22Rv1 (cell line): ENCODE results near the gene HSPB7.
A peak's percentile ranks its signal among the peaks of the same experiment; 100 is the strongest.
"Not testable (repeated sequence)": the region's sequence is repeated elsewhere in the genome, so short reads cannot be mapped to it uniquely, and the experiment has no call there.

Experiments used
- H3K27ac ChIP-seq: fragments of 450-650 bp; 2 replicates; pipeline ENCODE4 v1.5.1; 2017
- ZFX ChIP-seq: fragments of 450-650 bp; IDR thresholded peaks from 2 replicates; pipeline ENCODE4 v1.6.1; 2017; ENCODE audit warnings: antibody characterized with exemption, borderline replicate concordance
- TF ChIP-seq, protein P1 (sequence below): fragments of 450-650 bp; IDR thresholded peaks from 2 replicates; pipeline ENCODE4 v1.5.1; 2017; ENCODE audit warnings: mild to moderate bottlenecking

Gene HSPB7

DNA sequence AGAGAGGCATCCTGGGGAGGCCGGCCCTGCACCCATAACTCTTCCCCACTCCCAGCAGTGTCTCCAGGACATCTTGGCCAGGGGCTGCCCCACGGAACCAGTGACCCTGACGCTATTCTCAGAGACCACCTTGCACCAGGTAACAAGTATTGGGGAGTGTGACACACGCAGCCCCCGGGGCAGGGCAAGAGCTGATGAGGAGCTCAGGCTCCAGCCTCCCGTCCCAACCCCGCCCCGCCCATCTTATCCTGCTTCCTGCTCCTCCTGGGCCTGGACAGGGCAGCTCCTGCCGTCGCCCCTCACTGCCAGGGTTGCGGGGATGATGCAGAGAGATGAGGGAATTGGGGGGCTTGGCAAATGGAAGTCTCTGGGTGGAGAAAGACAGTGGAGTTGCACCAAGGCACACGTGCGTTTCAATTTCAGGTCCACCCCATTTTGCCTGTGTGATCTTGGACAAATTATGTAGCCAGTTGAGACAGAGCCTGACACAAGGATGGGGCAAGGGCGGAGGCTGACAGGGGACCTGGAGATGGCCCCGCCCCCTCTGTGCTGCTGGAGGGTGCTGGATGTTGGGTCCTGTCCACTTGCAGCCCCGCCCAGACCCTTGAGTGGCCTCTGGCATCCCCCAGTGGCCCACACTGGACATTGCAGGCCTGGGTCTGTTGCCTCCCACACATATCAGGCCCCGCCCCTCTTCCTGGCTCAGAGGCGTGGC lies 14.7 kb upstream of the HSPB7 start:
- H3K27ac ChIP-seq = no peak overlapping the region

DNA sequence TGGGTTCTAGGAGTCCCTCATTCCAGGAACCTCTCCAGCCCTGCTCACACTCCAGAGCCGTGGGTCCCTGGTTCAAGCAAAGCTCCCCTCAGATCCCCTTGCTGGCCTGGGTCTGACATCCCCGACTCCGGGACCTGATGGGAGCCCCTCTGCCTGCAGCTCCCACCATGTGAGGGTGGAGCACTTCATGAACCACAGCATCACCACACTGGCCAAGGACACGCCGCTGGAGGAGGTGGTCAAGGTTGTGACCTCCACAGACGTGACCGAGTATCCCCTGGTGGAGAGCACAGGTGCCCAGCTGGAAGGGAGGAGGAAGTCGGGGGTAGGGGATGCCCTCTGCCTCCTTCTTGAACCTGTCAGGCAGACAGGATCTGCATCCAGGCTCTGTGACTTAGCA lies 13.7 kb upstream of the HSPB7 start:
- TF ChIP-seq ZFX = no peak
- TF ChIP-seq, protein P1, sequence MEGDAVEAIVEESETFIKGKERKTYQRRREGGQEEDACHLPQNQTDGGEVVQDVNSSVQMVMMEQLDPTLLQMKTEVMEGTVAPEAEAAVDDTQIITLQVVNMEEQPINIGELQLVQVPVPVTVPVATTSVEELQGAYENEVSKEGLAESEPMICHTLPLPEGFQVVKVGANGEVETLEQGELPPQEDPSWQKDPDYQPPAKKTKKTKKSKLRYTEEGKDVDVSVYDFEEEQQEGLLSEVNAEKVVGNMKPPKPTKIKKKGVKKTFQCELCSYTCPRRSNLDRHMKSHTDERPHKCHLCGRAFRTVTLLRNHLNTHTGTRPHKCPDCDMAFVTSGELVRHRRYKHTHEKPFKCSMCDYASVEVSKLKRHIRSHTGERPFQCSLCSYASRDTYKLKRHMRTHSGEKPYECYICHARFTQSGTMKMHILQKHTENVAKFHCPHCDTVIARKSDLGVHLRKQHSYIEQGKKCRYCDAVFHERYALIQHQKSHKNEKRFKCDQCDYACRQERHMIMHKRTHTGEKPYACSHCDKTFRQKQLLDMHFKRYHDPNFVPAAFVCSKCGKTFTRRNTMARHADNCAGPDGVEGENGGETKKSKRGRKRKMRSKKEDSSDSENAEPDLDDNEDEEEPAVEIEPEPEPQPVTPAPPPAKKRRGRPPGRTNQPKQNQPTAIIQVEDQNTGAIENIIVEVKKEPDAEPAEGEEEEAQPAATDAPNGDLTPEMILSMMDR = no peak
- no peak overlapping the region for H3K27ac ChIP-seq

More for the DNA sequence above, 14.7 kb upstream of the HSPB7 start:
- TF ChIP-seq, protein P1 = peak; percentile 89
- TF ChIP-seq ZFX = no peak

DNA sequence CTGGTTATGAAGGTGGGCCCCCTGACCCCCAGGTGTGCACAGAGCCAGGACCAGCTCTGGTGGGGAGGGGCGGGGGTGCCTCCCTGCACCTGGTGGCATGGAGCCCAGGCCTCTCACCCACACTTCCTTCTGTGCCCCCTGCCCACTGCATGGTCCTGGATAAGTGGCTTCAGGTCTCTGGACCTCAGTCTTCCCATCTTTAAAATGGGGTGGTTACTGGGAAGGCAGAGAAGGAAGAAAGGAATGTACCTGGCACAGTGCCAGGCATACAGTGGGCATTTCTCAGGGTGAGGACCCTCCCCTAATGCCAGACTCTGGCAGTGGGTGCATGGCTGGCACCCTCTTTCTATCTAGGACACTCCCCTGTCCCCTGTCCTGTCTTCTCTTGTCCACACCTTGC lies 11.4 kb upstream of the HSPB7 start:
- no peak for TF ChIP-seq ZFX
- TF ChIP-seq, protein P1 = no peak
- no peak overlapping the region for H3K27ac ChIP-seq

DNA sequence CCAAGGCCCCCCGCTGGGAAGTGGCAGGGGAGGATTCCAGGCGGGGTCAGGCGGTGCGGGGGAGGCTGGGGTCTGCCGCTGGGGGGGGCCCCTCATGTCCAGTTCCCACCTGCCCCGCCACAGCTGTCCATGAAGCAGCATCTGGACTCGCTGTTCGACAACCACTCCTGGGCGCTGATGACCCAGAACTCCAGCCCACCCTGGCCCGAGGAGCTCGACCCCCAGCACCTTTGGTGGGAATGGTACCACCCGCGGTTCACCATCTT lies 11.1 kb upstream of the HSPB7 start:
- H3K27ac ChIP-seq = not testable (repeated sequence)

DNA sequence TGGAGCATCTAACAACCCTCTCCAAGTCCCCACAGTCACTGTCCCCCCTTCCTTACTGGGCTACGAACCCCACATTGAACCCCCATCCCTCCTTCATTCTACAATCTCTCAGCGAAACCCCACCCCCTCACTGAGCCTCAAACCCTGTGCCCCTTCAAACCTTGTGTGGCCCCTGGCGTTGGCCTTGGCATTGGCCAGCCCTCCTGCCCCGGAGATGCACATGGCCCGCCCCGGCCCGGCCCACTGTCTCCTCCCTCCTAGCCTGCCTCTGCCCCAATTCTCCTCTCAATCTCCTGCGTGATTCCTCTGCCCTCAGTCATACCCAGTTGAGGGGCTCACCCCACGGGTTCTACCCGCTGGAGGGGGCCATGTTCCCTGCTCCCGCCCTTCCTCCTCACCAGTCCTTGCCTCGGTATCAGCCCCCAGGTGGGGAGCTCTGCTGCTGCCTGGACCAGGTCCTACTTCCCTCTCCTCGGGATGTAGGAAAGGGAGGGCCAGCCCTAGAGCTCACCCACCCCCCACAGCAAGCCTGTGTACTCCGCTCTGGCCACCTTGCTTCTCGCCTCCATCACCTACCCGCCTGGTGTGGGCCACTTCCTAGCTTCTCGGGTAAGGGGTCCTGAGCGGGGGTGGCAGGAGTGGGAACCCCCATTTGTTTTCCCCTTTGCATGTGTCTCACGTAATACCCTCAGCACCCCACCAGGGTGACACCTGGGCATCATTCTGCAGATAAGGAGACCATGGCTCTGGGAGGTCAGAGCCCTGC lies 10.6 kb upstream of the HSPB7 start:
- H3K27ac ChIP-seq = no peak overlapping the region
- TF ChIP-seq ZFX = no peak
- TF ChIP-seq, protein P1 = no peak

DNA sequence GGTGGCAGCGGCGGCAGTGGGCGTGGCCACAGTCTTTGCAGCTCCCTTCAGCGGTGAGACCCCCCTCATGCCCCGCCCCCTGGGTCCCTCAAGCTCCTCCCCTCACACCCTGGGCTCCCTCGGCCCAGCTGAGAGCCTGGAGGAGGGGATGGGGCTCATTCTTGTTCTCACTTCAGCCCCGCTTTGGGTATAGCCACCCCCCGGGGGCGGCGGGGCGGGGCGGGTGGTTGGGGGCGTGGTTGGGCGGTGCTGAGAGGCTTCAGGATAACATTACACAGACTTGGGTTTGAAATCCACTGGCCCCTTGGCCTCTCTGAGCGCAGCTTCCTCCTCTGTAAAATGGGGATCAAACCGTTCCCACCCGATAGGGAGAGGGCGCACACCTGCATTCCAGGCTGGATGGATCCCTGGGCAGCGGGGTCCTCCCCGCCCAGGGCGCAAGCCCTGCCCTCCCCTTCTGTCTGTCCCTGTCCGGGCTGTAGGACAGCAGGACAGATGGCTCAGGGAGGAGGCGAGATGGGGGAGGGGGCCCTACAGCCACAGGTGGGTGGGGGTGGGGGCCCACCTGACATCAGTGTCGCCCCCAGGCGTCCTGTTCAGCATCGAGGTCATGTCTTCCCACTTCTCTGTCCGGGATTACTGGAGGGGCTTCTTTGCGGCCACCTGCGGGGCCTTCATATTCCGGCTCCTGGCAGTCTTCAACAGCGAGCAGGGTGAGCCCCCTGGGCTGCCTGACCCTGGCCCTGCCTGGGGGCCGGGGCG lies 9.1 kb upstream of the HSPB7 start:
- TF ChIP-seq, protein P1 = no peak
- no peak for TF ChIP-seq ZFX
- H3K27ac ChIP-seq = no peak overlapping the region

DNA sequence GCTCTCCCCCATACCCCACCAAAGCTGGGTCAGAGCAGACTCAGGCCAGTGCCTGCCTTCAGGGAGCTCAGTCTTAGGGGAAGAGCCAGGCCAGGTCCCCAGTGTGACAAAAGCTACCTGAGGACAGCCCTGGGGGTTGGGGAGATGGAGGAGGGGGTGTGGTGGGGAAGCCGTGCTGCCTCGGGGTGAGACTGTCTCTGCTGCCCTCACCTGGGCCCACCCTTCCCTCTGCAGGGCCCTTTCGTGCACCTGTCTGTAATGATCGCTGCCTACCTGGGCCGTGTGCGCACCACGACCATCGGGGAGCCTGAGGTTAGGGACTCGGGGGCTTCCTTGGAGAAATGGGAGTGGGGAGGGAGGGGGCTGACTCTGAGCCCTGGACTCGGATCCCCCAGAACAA lies 8.5 kb upstream of the HSPB7 start:
- H3K27ac ChIP-seq = not testable (repeated sequence)

DNA sequence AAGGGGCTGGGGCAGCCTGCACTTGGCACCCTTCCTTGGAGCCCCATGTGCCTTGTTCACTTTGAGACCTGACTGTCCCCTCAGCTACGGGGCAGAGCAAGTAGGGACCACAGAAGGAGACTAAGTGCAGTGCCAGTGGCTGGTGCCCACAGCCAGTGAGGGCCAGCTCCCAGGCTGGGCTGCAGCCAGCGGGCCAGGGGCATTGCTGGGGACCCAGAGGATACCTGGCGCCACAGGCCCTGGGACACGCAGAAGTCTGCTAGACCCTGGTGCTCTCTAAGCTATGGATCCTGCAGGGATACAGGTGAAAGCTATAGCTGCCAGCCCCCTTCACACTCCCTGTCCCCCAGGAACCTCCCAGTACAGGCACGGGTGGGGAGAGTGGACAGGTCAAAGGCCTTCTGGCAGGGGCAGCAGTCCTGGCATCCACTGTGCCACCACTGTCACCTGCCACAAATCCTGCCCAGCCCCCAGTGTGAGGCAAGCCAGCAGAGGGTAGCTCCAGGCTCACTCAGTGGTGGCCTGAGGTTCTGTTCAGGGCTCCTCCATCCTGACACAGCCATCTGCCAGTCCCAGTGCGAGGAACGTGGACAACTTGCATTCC lies 5.3 kb upstream of the HSPB7 start:
- TF ChIP-seq, protein P1 = no peak
- TF ChIP-seq ZFX = no peak

More for the DNA sequence above, 5.3 kb upstream of the HSPB7 start:
- H3K27ac ChIP-seq = no peak overlapping the region
